Astrocyte (in vitro differentiated cells and primary cell): ENCODE results near the gene LIN37. TPM values are rescaled to one million over a fixed set of nuclear protein-coding genes. Genes with fewer than 3 reads are reported as not detected.
A peak's percentile ranks its signal among the peaks of the same experiment; 100 is the strongest.

ENCODE experiments used
- DNase-seq: peaks from one replicate; pipeline ENCODE4 v3.0.0-alpha.2; 2010; ENCODE audit warnings: low read depth
- FAIRE-seq: peaks from 2 replicates; lab custom pipeline; 2011; peaks lifted over from hg19 to GRCh38; lab: Jason Lieb, UNC
- H2AFZ ChIP-seq: 2 replicates; pipeline ENCODE4 v1.6.0; 2012; ENCODE audit warnings: low read depth, low read length, inconsistent platforms
- H3K27ac ChIP-seq: 2 replicates; pipeline ENCODE4 v1.5.1; 2011; ENCODE audit warnings: low read depth, low read length, inconsistent platforms
- H3K27me3 ChIP-seq: 2 replicates; pipeline ENCODE4 v1.6.0; 2011; ENCODE audit warnings: low read length, inconsistent platforms; ENCODE audit not compliant: insufficient read depth
- H3K36me3 ChIP-seq: 2 replicates; pipeline ENCODE4 v1.5.1; 2011; ENCODE audit warnings: low read length, inconsistent platforms; ENCODE audit not compliant: insufficient read depth
- H3K4me1 ChIP-seq: 2 replicates; pipeline ENCODE4 v1.5.1; 2011; ENCODE audit warnings: low read length, inconsistent platforms; ENCODE audit not compliant: insufficient read depth
- H3K4me2 ChIP-seq: 2 replicates; pipeline ENCODE4 v1.6.0; 2012; ENCODE audit warnings: low read length, inconsistent platforms
- H3K4me3 ChIP-seq: 2 replicates; pipeline ENCODE4 v1.5.1; 2011; ENCODE audit warnings: low read depth, mild to moderate bottlenecking, low read length, inconsistent platforms; ENCODE audit not compliant: insufficient read depth
- H3K79me2 ChIP-seq: 2 replicates; pipeline ENCODE4 v1.6.0; 2012; ENCODE audit warnings: mild to moderate bottlenecking, low read length, inconsistent platforms; ENCODE audit not compliant: insufficient read depth
- H3K9ac ChIP-seq: 2 replicates; pipeline ENCODE4 v1.6.0; 2012; ENCODE audit warnings: mild to moderate bottlenecking, low read length, inconsistent platforms
- H3K9me3 ChIP-seq: 2 replicates; pipeline ENCODE4 v1.5.1; 2012; ENCODE audit warnings: low read depth, mild to moderate bottlenecking, low read length, inconsistent platforms; ENCODE audit not compliant: insufficient read depth
- H4K20me1 ChIP-seq: 2 replicates; pipeline ENCODE4 v1.6.0; 2012; ENCODE audit warnings: low read length, inconsistent platforms; ENCODE audit not compliant: insufficient read depth
- H3K27ac Mint-ChIP-seq: one replicate; pipeline ENCODE4 v1.8.0; 2021; ENCODE audit warnings: mild to moderate bottlenecking, mixed read lengths; ENCODE audit not compliant: unreplicated experiment
- H3K27me3 Mint-ChIP-seq: one replicate; pipeline ENCODE4 v1.8.0; 2021; ENCODE audit warnings: low read depth, mixed read lengths; ENCODE audit not compliant: unreplicated experiment
- H3K36me3 Mint-ChIP-seq: one replicate; pipeline ENCODE4 v1.8.0; 2021; ENCODE audit warnings: low read depth, mixed read lengths; ENCODE audit not compliant: unreplicated experiment
- H3K4me1 Mint-ChIP-seq: one replicate; pipeline ENCODE4 v1.8.0; 2021; ENCODE audit warnings: low read depth, mixed read lengths; ENCODE audit not compliant: unreplicated experiment
- H3K4me3 Mint-ChIP-seq: one replicate; pipeline ENCODE4 v1.8.0; 2021; ENCODE audit warnings: mild to moderate bottlenecking, moderate library complexity, mixed read lengths; ENCODE audit not compliant: unreplicated experiment
- H3K9me3 Mint-ChIP-seq: one replicate; pipeline ENCODE4 v1.8.0; 2021; ENCODE audit warnings: mild to moderate bottlenecking, mixed read lengths; ENCODE audit not compliant: unreplicated experiment
- CTCF ChIP-seq: IDR thresholded peaks from 2 replicates; pipeline ENCODE4 v1.5.1; 2011; ENCODE audit warnings: low read depth, mild to moderate bottlenecking, inconsistent platforms, low read length, moderate library complexity; ENCODE audit not compliant: insufficient read depth
- EZH2 ChIP-seq: IDR thresholded peaks from 2 replicates; pipeline ENCODE4 v1.6.1; 2012; ENCODE audit warnings: mild to moderate bottlenecking, low read length, inconsistent platforms; ENCODE audit not compliant: insufficient read depth
- total RNA-seq: library from RNA; stranded (reverse); gene quantifications from 2 replicates; pipeline ENCODE4 v1.2.1, GENCODE V29; 2021

LIN37 gene
- total RNA-seq, 1 donor from 2014 or later: 15.6 TPM

- TF ChIP-seq EZH2 (no peak), CTCF (no peak)
- H3K4me3 Mint-ChIP-seq: no peak overlapping the region
- DNase-seq (no peak), FAIRE-seq (no peak)
- Histone ChIP-seq H3K4me2 (peak overlapping the region; percentile 91), H3K27ac (no peak overlapping the region), H3K4me1 (peaks cover 18% of the 10 kb centered on the region), H3K79me2 (peaks cover 23% of the 10 kb centered on the region), H2AFZ (no peak overlapping the region), H3K27me3 (peaks cover 2% of the 10 kb centered on the region), H3K4me3 (no peak overlapping the region), H3K9ac (no peak overlapping the region), H3K9me3 (no peaks in the 10 kb centered on the region), H3K36me3 (no peaks in the 10 kb centered on the region), H4K20me1 (peaks cover 21% of the 10 kb centered on the region)
- H3K27ac Mint-ChIP-seq: no peak overlapping the region
- H3K27me3 Mint-ChIP-seq: peaks cover 6% of the 10 kb centered on the region
- H3K36me3 Mint-ChIP-seq: peaks cover 9% of the 10 kb centered on the region
- no peaks in the 10 kb centered on the region for H3K9me3 Mint-ChIP-seq
- H3K4me1 Mint-ChIP-seq: peaks cover 6% of the 10 kb centered on the region
Observed at GRCh38 chr19:35715355-35715809, 33.0 kb upstream of the LIN37 start.

GRCh38 chr19:35715981-35716800 lies 32.2 kb upstream of the LIN37 start:
- Histone ChIP-seq H3K36me3 (no peaks in the 10 kb centered on the region), H3K4me2 (peak overlapping the region; percentile 91), H3K79me2 (peaks cover 28% of the 10 kb centered on the region), H3K4me1 (peaks cover 18% of the 10 kb centered on the region), H2AFZ (peak overlapping the region; percentile 98), H4K20me1 (peaks cover 27% of the 10 kb centered on the region), H3K9ac (peak overlapping the region; percentile 79), H3K4me3 (peak overlapping the region; percentile 66), H3K27ac (peak overlapping the region; percentile 28), H3K9me3 (no peaks in the 10 kb centered on the region), H3K27me3 (peaks cover 2% of the 10 kb centered on the region)
- TF ChIP-seq EZH2: no peak
- TF ChIP-seq CTCF: no peak
- Mint-ChIP-seq H3K27me3 (peaks cover 6% of the 10 kb centered on the region), H3K4me3 (peak overlapping the region; percentile 93), H3K27ac (peak overlapping the region; percentile 87), H3K36me3 (peaks cover 9% of the 10 kb centered on the region), H3K9me3 (no peaks in the 10 kb centered on the region), H3K4me1 (peaks cover 6% of the 10 kb centered on the region)
- FAIRE-seq: no peak
- DNase-seq: peak; percentile 30
